ENCODE results near the gene FBLN2. TPM values are rescaled to one million over a fixed set of nuclear protein-coding genes. Genes with fewer than 3 reads are reported as not detected.

FBLN2 gene
- polyA plus RNA-seq, 1 donor (not counting 4 experiments of a cell fraction or from before 2014, with no cell fraction given): 0.72 TPM

DNA sequence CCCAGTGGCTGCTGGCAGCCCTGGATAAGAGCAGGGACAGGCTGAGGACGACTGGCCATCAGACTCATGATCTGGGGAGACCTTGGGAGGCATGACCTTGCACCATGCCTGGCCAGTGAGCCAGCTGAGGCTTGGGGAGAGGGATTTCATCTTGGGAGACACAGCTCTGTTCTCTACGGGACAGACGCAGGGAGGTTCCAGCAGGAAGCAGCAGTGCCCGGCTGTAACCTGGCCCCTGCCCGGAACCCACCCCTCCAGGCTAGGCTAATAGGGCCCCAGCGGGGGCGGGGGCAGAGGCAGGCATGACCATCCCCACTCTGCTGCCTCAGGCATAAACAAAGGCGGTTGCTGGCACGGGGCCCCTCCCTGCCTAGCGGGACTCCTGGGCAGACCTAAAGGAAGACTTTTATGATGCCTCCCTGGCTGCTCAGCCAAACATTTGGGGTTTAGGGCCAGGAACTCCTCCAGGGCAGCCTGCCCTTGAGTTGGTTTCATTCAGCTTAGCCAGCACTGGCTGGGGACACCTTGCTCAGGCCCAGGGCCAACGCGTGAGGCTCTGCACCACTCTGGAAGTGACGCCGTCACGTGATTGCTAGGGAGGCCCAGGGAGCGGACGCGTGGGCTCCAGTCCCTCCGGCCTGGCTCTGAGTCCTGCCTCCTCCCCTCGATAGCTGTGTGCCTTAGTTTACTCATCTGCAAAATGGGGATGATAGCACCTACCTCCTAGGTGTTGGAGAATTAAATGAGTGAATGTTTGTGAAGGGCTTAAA is 41.2 kb upstream of the FBLN2 start:
- no peak for DNase-seq (ENCODE audit: low read depth, low spot score)
- H3K36me3 ChIP-seq (ENCODE audit: control insufficient read depth in 2 of 2, extremely low read depth in 1 of 2, insufficient read depth in 2 of 2, low read length in 2 of 2): no peaks in the 10 kb centered on the region
- H3K9me1 ChIP-seq (ENCODE audit: control insufficient read depth, extremely low read depth, insufficient read depth, low read length): no peaks in the 10 kb centered on the region
- H3K27ac ChIP-seq (ENCODE audit: control insufficient read depth, insufficient read depth, low read length): no peak overlapping the region
- FAIRE-seq: no peak
- no peak overlapping the region for H3K9ac ChIP-seq (ENCODE audit: control insufficient read depth, extremely low read depth, insufficient read depth, low read length)
- peak overlapping the region; percentile 22 for H3K4me2 ChIP-seq (ENCODE audit: control insufficient read depth, extremely low read depth, insufficient read depth, low read depth, low read length)
- no peak overlapping the region for H3K4me3 ChIP-seq (ENCODE audit: control insufficient read depth in 2 of 3, extremely low read depth in 1 of 3, insufficient read depth in 2 of 3, low read depth in 1 of 3, low read length in 3 of 3)
- H2AFZ ChIP-seq (ENCODE audit: control insufficient read depth, low read length): peak overlapping the region; percentile 15
- TF ChIP-seq CTCF (optimal IDR thresholded peaks at IDR 0.05 in 1 of 3, IDR thresholded peaks at IDR 0.05 in 1 of 3, conservative IDR thresholded peaks at IDR 0.05 in 1 of 3; ENCODE audit: extremely low read depth in 1 of 3, insufficient read depth in 2 of 3, low read length in 3 of 3) (no peak), EZH2 (IDR thresholded peaks at IDR 0.05; ENCODE audit: low read length) (no peak)
- H3K27me3 ChIP-seq (ENCODE audit: control insufficient read depth, extremely low read depth, insufficient read depth, low read length): no peaks in the 10 kb centered on the region
- dilution Hi-C loops (cut with MboI; ENCODE audit: extremely low pct_ligation_motif_present, low sequenced_read_pairs): no loop called here
- no peaks in the 10 kb centered on the region for H4K20me1 ChIP-seq (ENCODE audit: control insufficient read depth, extremely low read depth, insufficient read depth, low read length)
- H3K79me2 ChIP-seq (ENCODE audit: control insufficient read depth, insufficient read depth, low read length): no peaks in the 10 kb centered on the region
- H3K9me3 ChIP-seq (ENCODE audit: control insufficient read depth, low read depth, low read length): no peaks in the 10 kb centered on the region
- H3K4me1 ChIP-seq (ENCODE audit: control insufficient read depth, extremely low read depth, insufficient read depth, low read length): peaks cover 16% of the 10 kb centered on the region

- H3K4me3 ChIP-seq (ENCODE audit: control insufficient read depth in 2 of 3, extremely low read depth in 1 of 3, insufficient read depth in 2 of 3, low read depth in 1 of 3, low read length in 3 of 3): no peak overlapping the region
- no peaks in the 10 kb centered on the region for H3K79me2 ChIP-seq (ENCODE audit: control insufficient read depth, insufficient read depth, low read length)
- peak overlapping the region; percentile 22 for H3K4me2 ChIP-seq (ENCODE audit: control insufficient read depth, extremely low read depth, insufficient read depth, low read depth, low read length)
- no peaks in the 10 kb centered on the region for H3K9me3 ChIP-seq (ENCODE audit: control insufficient read depth, low read depth, low read length)
- H3K9ac ChIP-seq (ENCODE audit: control insufficient read depth, extremely low read depth, insufficient read depth, low read length): no peak overlapping the region
- FAIRE-seq (no peak), DNase-seq (ENCODE audit: low read depth, low spot score) (no peak)
- no peak overlapping the region for H3K27ac ChIP-seq (ENCODE audit: control insufficient read depth, insufficient read depth, low read length)
- no peaks in the 10 kb centered on the region for H3K9me1 ChIP-seq (ENCODE audit: control insufficient read depth, extremely low read depth, insufficient read depth, low read length)
- TF ChIP-seq EZH2 (IDR thresholded peaks at IDR 0.05; ENCODE audit: low read length) (no peak), CTCF (optimal IDR thresholded peaks at IDR 0.05 in 1 of 3, IDR thresholded peaks at IDR 0.05 in 1 of 3, conservative IDR thresholded peaks at IDR 0.05 in 1 of 3; ENCODE audit: extremely low read depth in 1 of 3, insufficient read depth in 2 of 3, low read length in 3 of 3) (no peak)
- no peaks in the 10 kb centered on the region for H4K20me1 ChIP-seq (ENCODE audit: control insufficient read depth, extremely low read depth, insufficient read depth, low read length)
- peaks cover 16% of the 10 kb centered on the region for H3K4me1 ChIP-seq (ENCODE audit: control insufficient read depth, extremely low read depth, insufficient read depth, low read length)
- dilution Hi-C loops (cut with MboI; ENCODE audit: extremely low pct_ligation_motif_present, low sequenced_read_pairs): no loop called here
- H2AFZ ChIP-seq (ENCODE audit: control insufficient read depth, low read length): no peak overlapping the region
- no peaks in the 10 kb centered on the region for H3K27me3 ChIP-seq (ENCODE audit: control insufficient read depth, extremely low read depth, insufficient read depth, low read length)
- H3K36me3 ChIP-seq (ENCODE audit: control insufficient read depth in 2 of 2, extremely low read depth in 1 of 2, insufficient read depth in 2 of 2, low read length in 2 of 2): no peaks in the 10 kb centered on the region
Observed at GRCh38 chr3:13508496-13508895, 40.4 kb upstream of the FBLN2 start.

Data from keratinocyte (primary cell).